ENCODE data around the gene LRMDA.

GRCh38 chr10:75646916-75647315 is 215.5 kb downstream of the LRMDA start:
- no peak for TF ChIP-seq EZH2 (IDR thresholded peaks at IDR 0.05; ENCODE audit: borderline replicate concordance, low read depth, low read length, poor library complexity, severe bottlenecking)
- no peak for TF ChIP-seq CTCF (conservative IDR thresholded peaks at IDR 0.05; ENCODE audit: low read depth, low read length)
